Glomerular visceral epithelial cell (primary cell): Measurements from ENCODE around the gene PDLIM4.

Experiments
- DNase-seq: peaks from one replicate; pipeline ENCODE4 v3.0.0-alpha.2; 2016; ENCODE audit errors: extremely low spot score

PDLIM4 gene

DNA sequence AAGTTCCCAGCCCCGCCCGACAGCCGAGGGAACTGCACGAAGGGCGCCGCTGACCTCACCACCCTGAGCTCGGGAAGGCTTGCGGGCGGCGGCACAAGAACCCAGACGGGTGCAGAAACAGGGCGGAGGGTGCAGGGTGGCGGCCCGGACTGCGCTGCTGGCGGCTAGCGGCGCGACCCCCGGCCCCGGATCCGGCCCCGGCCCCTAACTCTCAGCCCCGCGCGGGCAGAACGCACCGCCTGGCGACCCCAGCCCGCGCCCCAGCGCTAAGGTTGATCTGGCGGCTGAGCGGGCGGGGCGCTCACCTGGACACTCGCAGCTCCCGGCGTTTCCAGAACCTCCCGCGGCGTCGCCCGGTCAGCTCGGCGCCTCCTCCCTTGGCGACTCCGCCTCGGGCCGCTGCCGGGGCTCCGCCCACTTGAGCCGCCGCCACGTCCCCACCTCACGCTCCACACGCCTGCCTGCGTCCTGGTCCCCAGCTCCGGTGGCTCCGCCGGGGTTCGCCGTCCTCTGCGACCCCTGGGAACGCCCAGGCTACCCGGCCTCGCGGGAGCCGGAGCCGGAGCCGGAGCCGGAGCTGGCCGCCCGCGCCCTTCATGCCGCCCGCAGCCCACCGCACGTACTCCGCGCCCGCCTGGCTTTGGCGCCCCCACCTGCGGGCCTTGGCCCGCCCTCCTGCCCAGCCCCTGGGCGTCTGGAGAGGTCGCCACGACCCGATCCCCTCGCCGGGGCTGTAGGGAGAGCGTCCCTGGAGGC is 29.8 kb upstream of the PDLIM4 start, which contains the start of gene P4HA2:
P4HA2 (minus strand) TSS at position 369 of the 756 bp plus-strand sequence. CDS start 9,227 bp downstream, outside the sequence.
- DNase-seq, result peak; percentile 86

DNA sequence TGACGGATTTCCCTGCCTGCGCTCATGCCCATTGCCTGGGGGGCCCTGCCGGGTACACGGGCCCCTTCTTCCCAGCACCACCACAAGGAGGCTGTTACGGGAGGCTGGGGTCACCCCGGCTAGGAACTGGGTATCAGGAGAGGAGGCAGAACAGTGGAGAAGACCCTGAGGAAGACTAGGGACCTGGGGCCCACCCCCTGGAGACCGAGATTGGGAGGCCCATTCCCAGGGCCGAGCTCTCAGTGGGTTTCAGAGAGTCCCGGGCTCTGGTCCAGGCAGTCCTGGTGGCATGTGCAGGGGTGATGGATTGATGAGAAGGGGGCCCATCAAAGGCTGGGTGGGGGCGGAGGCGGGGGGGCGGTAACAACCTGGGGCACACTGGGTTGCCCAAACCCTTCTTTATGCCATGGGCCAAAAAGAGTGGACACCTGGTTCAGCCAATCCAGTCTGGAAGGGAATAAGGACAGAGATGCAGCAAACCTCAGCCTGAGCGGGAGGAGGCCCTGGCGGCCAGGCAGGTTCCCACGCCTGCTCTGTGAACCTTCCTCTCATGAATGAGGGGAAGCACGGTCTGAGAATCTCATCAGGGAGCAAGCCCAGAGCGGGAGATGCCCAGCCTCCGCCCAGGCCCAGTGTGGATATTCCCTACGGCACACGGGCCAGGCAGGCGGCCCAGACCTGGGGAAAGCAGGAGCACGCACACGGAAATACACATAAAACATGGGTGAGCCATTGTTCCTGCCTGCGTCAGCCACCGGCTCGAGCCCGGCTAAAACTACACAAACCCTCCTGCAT is 29.1 kb upstream of the PDLIM4 start:
- DNase-seq, result no peak

- no peak for DNase-seq
Observed at GRCh38 chr5:132229236-132229635, 28.3 kb upstream of the PDLIM4 start.

GRCh38 chr5:132230871-132231270 is 26.6 kb upstream of the PDLIM4 start:
- DNase-seq, result no peak

GRCh38 chr5:132232465-132232864 is 25.0 kb upstream of the PDLIM4 start:
- no peak for DNase-seq

GRCh38 chr5:132233081-132233480 is 24.4 kb upstream of the PDLIM4 start:
- no peak for DNase-seq

DNA sequence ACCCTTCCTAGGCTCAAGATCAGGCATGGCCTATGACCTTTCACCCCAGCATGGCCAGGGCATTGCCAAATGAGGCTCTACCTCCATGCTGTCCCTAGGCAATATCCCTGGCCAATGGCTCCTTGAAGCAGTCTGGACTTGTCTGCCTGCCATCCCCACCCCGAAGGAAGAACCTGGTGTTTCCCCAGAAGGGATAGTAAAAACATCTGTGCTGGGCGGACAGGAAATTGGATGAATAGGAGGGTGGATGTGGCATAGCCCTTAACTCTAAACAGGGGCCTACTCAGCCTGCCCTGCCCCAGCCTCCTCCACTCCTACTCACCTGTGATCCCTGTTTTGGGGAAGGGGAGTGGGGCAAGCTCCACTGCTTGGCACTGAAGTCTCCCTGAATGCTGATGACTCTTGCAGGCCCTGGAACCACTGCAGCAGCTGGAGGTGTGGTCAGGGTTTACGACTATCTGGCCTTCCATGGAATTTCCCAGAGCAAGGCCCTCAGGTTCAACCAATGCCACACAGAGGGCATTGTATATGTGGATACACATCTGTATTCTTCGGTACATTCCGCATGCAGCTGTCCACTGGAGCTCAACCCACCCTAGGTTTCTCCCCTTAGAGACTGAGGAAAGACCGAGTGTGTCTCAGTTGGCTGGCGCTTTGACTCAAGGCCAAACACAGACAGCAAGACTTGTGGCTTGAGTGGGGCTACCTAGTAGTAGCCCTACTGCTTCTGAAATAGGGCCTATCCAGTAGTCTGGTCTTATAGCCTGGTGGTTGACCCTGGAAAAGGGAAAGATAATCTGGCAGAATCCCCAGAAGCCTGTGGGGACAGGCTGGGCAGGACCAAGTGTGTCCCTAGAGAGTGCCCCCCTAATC is 23.4 kb upstream of the PDLIM4 start:
- no peak for DNase-seq

- no peak for DNase-seq
Observed at GRCh38 chr5:132234684-132235062, 22.8 kb upstream of the PDLIM4 start.

GRCh38 chr5:132235340-132235739 is 22.2 kb upstream of the PDLIM4 start:
- DNase-seq, result no peak

GRCh38 chr5:132237141-132237540 is 20.4 kb upstream of the PDLIM4 start:
- DNase-seq, result peak; percentile 33

DNA sequence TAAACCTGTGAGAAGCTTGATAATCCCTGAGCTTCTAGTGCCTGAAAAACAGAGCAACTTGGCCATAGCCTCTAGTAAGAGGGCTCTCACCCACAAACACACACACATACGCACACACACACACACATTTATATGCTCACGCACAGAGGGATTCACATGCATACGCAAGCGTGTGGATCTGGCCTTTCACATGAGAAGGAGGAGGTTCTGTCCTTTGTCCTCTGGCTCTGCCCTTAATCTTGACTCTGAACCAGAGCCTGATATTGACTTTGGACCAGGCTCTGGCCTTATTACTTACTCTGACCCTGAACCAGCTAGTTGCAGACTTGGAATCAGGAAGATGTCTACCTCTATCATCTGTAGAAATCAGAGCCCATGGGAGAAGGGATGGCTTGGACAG is 19.8 kb upstream of the PDLIM4 start:
- DNase-seq, result no peak

GRCh38 chr5:132238169-132238744 is 19.2 kb upstream of the PDLIM4 start:
- peak; percentile 81 for DNase-seq

- DNase-seq, result no peak
Observed at GRCh38 chr5:132238901-132239500, 18.5 kb upstream of the PDLIM4 start.

DNA sequence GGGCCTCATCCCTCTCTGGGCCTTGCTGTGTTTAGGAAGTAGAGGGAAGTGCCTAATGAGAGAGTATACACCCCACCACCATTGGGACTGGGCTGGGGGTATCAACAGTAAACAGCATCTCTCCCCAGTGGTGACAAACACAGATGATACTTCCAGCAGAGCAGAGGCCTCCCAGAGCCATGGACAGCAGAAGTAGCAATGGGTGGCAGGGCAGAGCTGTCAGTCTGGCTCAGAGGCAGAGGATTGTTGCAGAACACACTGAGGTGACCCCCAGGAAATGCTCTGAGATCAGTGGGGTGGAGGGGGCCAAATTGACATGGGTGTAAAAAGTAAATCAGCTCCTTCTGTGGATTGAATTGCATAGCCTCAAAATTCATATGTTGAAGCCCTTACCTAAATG is 17.7 kb upstream of the PDLIM4 start:
- DNase-seq, result no peak

DNA sequence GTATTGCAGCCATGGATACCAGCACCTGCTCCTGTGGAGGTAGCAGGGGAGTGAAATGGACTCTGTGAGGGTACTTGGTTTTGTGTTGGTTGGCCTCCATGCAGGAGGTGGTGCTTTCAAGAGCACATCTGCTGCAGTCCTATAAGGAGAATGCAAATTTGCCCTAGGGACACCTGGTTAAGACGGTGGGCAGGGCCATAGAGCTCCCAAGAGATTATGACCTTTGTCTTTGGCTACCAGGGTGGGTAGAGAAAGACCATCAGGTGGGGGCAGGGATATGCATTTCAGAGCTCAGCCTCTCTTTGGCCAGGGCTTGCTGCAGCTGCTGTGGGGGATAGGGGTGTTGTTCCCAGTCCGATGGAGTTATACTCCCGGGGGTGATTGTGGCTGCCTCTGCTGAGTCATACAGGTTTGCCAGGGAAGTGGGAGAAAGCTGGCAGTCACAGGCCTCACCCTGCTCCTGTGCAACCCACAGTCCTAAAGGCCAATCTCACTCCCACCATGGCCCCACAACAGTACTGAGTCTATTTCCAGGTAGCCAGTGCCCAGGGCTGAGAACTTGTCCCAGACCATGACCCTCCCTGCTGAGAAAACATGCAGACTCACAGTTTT is 14.0 kb upstream of the PDLIM4 start:
- DNase-seq, result peak; percentile 57

GRCh38 chr5:132245593-132245992 is 11.9 kb upstream of the PDLIM4 start:
- DNase-seq, result no peak

DNA sequence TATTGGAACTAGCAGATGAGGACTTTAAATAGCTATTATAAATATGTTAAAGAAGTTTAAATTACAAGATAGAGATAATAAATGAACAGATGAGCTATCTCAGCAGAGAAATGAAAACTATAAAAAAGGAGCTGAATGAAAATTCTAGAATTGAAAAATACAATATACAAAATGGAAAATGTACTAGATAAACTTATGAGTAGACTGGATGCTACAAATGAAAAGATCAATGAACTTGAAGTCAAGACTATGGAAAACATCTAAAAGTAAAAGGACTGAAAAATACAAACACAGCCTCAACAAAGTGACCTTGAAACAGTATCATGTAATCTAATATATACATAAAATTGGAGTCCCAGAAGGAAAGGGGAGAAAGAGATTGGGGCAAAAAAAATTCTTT is 10.7 kb upstream of the PDLIM4 start:
- DNase-seq, result no peak

DNA sequence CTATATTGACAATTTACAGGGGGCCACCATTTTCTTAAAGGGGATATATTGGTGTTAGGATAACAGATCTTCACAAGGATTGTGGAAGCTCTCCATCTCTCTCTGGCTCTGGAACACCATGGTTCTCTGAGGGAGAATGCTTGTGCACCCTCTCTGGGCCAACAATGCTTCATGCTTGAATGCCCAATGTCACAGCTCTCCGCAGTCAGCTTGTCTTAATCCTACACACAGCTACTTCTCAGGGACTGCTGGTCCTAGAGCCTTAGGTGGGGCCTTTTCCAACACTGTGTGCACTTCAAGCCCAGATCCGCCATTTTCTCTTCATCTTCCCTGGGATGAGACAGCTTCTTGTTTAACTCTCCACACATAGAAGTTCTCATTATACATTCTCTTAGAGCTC is 6.9 kb upstream of the PDLIM4 start:
- no peak for DNase-seq

- peak; percentile 94 for DNase-seq
Observed at GRCh38 chr5:132251220-132251725, 6.2 kb upstream of the PDLIM4 start.

- no peak for DNase-seq
Observed at GRCh38 chr5:132253008-132253441, 4.5 kb upstream of the PDLIM4 start.
